ENCODE measurements around the gene TCF4. TPM values are rescaled to one million over a fixed set of nuclear protein-coding genes. Genes with fewer than 3 reads are reported as not detected.

Gene TCF4
- polyA plus RNA-seq, 1 experiment = 47.3 TPM

DNA sequence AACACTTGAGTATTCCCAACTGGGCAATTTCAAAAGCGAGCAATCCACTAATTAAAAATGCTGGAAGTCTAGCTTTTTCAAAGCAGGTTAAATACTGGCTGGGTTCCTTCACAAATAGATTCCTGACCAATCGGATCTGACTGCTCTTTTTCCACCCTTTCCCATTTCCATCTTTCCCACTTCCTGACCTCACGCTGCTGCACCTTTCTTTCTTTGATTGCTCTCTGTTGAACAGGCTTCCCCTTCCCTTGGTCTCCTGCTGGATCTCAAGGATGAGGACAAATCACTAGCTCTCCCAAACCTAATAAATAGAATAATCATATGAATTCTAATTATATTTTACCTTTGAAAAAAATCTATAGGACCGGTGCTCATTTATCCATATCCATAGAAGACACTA is 121.2 kb downstream of the TCF4 start:
- ChIA-PET POLR2A (no interaction called here), CTCF (no interaction called here)

DNA sequence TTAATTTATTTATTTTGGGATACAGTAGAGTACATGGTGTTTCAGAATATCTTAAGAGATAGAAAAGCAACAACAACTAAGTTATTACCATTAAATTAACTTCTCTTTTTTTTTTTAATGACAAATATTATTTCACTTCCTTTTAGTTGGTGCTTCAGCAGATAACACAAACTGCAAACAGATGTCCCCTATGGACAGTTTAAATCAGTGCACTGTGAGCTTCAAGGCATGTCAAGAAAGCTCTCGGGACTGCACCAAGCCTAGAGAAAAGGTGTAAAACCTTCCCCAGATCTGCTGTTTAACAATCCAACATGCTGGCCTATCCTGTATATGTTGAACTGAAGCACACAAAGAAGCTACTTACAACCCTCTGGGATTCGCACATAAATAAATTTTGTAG is 122.7 kb downstream of the TCF4 start:
- Histone ChIP-seq H3K9me3 (ENCODE audit: control insufficient read depth, insufficient read depth, low read length) (no peaks in the 10 kb centered on the region), H3K27ac (ENCODE audit: low read depth, low read length) (no peak overlapping the region), H3K4me3 (ENCODE audit: low read depth, low read length) (no peak overlapping the region), H3K27me3 (ENCODE audit: control insufficient read depth, insufficient read depth, low read length) (no peaks in the 10 kb centered on the region)
- ChIA-PET CTCF (no interaction called here), POLR2A (no interaction called here)
- DNase-seq (ENCODE audit: low read depth, low spot score) = no peak
- TF ChIP-seq, protein P1, sequence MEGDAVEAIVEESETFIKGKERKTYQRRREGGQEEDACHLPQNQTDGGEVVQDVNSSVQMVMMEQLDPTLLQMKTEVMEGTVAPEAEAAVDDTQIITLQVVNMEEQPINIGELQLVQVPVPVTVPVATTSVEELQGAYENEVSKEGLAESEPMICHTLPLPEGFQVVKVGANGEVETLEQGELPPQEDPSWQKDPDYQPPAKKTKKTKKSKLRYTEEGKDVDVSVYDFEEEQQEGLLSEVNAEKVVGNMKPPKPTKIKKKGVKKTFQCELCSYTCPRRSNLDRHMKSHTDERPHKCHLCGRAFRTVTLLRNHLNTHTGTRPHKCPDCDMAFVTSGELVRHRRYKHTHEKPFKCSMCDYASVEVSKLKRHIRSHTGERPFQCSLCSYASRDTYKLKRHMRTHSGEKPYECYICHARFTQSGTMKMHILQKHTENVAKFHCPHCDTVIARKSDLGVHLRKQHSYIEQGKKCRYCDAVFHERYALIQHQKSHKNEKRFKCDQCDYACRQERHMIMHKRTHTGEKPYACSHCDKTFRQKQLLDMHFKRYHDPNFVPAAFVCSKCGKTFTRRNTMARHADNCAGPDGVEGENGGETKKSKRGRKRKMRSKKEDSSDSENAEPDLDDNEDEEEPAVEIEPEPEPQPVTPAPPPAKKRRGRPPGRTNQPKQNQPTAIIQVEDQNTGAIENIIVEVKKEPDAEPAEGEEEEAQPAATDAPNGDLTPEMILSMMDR (IDR thresholded peaks at IDR 0.05; ENCODE audit: low read depth, low read length) = no peak

More for the DNA sequence above, 121.2 kb downstream of the TCF4 start:
- H3K27me3 ChIP-seq (ENCODE audit: control insufficient read depth, insufficient read depth, low read length) = no peaks in the 10 kb centered on the region
- TF ChIP-seq, protein P1 (IDR thresholded peaks at IDR 0.05; ENCODE audit: low read depth, low read length) = no peak
- H3K4me3 ChIP-seq (ENCODE audit: low read depth, low read length) = no peak overlapping the region
- no peak overlapping the region for H3K27ac ChIP-seq (ENCODE audit: low read depth, low read length)
- no peak for DNase-seq (ENCODE audit: low read depth, low spot score)
- no peaks in the 10 kb centered on the region for H3K9me3 ChIP-seq (ENCODE audit: control insufficient read depth, insufficient read depth, low read length)

DNA sequence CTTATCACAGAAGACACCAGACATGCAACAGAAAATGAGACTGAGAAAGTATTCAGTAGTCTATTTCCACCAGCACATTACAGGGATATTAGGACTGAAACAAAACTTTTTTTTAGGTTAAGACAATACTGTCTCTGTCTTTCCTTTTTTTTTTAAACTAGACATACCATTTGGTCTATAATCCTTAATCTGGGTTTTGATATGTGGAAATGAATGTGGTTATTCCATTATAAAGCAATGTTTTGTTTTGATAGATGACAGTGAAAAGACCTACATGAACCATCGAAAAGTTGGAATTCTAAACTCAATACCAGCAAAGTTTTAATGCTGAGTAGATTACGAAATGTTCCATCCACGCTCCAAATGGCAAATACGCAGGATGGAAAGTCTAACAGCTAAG is 123.4 kb downstream of the TCF4 start:
- ChIA-PET CTCF (no interaction called here), POLR2A (no interaction called here)
- Histone ChIP-seq H3K9me3 (ENCODE audit: control insufficient read depth, insufficient read depth, low read length) (no peaks in the 10 kb centered on the region), H3K27ac (ENCODE audit: low read depth, low read length) (no peak overlapping the region), H3K4me3 (ENCODE audit: low read depth, low read length) (no peak overlapping the region), H3K27me3 (ENCODE audit: control insufficient read depth, insufficient read depth, low read length) (no peaks in the 10 kb centered on the region)
- TF ChIP-seq, protein P1 (IDR thresholded peaks at IDR 0.05; ENCODE audit: low read depth, low read length) = no peak
- no peak for DNase-seq (ENCODE audit: low read depth, low spot score)

DNA sequence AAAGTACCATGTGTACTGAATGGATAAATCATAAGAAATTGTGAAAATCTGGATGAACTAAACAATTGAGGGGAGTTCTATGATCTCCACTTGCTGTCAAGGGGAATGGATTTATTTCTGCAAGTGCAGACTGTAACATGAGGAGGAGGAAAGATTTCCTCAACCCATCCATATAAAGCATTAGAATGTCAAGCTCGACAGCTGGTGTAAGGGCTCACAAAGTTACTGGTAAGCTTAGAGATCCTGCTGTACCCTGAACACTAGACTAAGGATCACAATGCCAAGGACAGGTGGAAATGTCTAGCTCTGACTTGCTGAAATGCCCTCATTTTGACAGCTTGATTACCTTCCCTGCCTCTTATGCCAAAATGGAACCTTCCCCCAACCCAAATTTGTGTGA is 125.3 kb downstream of the TCF4 start:
- Histone ChIP-seq H3K4me3 (ENCODE audit: low read depth, low read length) (no peak overlapping the region), H3K27ac (ENCODE audit: low read depth, low read length) (no peak overlapping the region), H3K9me3 (ENCODE audit: control insufficient read depth, insufficient read depth, low read length) (no peaks in the 10 kb centered on the region), H3K27me3 (ENCODE audit: control insufficient read depth, insufficient read depth, low read length) (no peaks in the 10 kb centered on the region)
- ChIA-PET POLR2A (no interaction called here), CTCF (interaction anchor here (0.7 to 1.3 kb wide), 3 partner anchors 47 to 119 kb away, joined by 3 to 4 read pairs (median 4); no protein-coding TSS in a partner anchor)
- TF ChIP-seq, protein P1 (IDR thresholded peaks at IDR 0.05; ENCODE audit: low read depth, low read length) = no peak
- DNase-seq (ENCODE audit: low read depth, low spot score) = no peak

DNA sequence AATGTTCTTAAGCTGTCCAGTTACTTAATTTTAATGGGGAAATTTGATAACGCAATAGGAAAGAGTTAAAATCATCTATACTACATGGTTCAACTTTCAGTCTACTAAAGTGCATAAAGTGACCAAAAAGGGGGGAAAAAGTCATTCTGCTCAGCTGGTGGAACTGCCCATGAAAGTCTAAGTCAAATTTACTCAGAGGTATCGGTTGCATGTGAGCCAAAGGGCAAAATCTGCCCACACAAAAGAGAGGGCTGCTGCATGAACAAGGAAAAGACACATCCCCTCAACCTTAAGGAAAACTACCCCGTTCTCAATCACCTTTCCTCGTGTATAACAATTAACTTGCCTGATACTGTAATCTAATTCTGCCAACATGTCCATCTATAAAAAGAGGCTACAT is 126.1 kb downstream of the TCF4 start:
- ChIA-PET POLR2A (no interaction called here), CTCF (interaction anchor here (1.3 kb wide), 1 partner anchor 47 kb away, joined by 4 read pairs; no protein-coding TSS in a partner anchor)
- H3K27me3 ChIP-seq (ENCODE audit: control insufficient read depth, insufficient read depth, low read length) = no peaks in the 10 kb centered on the region
- no peak for DNase-seq (ENCODE audit: low read depth, low spot score)
- H3K27ac ChIP-seq (ENCODE audit: low read depth, low read length) = no peak overlapping the region
- no peaks in the 10 kb centered on the region for H3K9me3 ChIP-seq (ENCODE audit: control insufficient read depth, insufficient read depth, low read length)
- H3K4me3 ChIP-seq (ENCODE audit: low read depth, low read length) = no peak overlapping the region
- TF ChIP-seq, protein P1 (IDR thresholded peaks at IDR 0.05; ENCODE audit: low read depth, low read length) = no peak

All from AG04450 (cell line).